Liver (tissue), 3 donors: ENCODE data around the gene PARD3.

ENCODE experiments used
- CTCF ChIP-seq: fragments of 150-350 bp; IDR thresholded peaks from 2 replicates; pipeline ENCODE4 v1.5.1; 2017; ENCODE audit warnings: improper control_type of control experiment, low read depth, low read length; ENCODE audit not compliant: missing input control
- EGR1 ChIP-seq, 2 donors: IDR thresholded peaks; 2 replicates each; pipeline ENCODE4 v1.6.1; 2016 to 2018; ENCODE audit warnings: antibody characterized with exemption in 2 of 2, low read depth in 2 of 2
- JUND ChIP-seq, 2 donors: IDR thresholded peaks; 2 replicates each; pipeline ENCODE4 v1.6.1; 2016; ENCODE audit warnings: antibody characterized with exemption in 2 of 2
- REST ChIP-seq: IDR thresholded peaks from 2 replicates; pipeline ENCODE4 v1.6.1; 2016; ENCODE audit warnings: antibody characterized with exemption, mild to moderate bottlenecking
- RXRA ChIP-seq, 2 donors: IDR thresholded peaks; 2 replicates each; pipeline ENCODE4 v1.6.1; 2017 to 2018; ENCODE audit warnings: antibody characterized with exemption in 2 of 2, mild to moderate bottlenecking in 1 of 2
- TAF1 ChIP-seq: conservative IDR thresholded peaks from 2 replicates; pipeline ENCODE4 v1.6.1; 2016; ENCODE audit warnings: antibody characterized with exemption, mild to moderate bottlenecking
- donor health status: healthy.
- donor health status: healthy.

- TF ChIP-seq CTCF (no peak), TAF1 (no peak), REST (no peak), JUND (IDR thresholded peaks at IDR 0.05) (no peak), RXRA (IDR thresholded peaks at IDR 0.05) (no peak), EGR1 (IDR thresholded peaks at IDR 0.05; ENCODE audit: low read depth in 2 of 2) (no peak)
Observed at GRCh38 chr10:34706147-34706546, 108.9 kb downstream of the PARD3 start.
